ENCODE data around the gene MGST3. TPM values are rescaled to one million over a fixed set of nuclear protein-coding genes. Genes with fewer than 3 reads are reported as not detected.
"Not testable (repeated sequence)": the region's sequence is repeated elsewhere in the genome, so short reads cannot be mapped to it uniquely, and the experiment has no call there.

MGST3 gene
- total and polyA plus RNA-seq, 2 donors (not counting 1 experiment from before 2014, with no cell fraction given): 35.6 to 41.7 TPM

DNA sequence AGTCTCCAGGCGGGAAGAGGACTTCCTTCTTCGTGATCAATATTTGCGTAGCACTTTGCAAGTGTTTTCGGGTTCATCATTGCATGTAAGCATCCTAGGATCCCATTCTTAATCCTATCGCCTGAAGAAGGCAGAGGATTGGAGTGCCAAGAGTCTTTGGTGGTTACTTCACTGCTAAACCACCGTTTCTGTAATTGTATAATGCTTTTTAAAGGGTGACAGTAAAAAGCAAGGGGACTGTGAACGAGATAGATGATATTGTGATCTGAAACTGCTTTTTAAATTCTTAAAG is 67.7 kb downstream of the MGST3 start:
- Mint-ChIP-seq H3K27me3 (peaks cover 3% of the 10 kb centered on the region), H3K4me3 (peak overlapping the region; percentile 92), H3K9me3 (ENCODE audit: insufficient read depth) (no peaks in the 10 kb centered on the region), H3K27ac (peak overlapping the region; percentile 91), H3K4me1 (peaks cover 25% of the 10 kb centered on the region)
- Histone ChIP-seq H3K36me3 (replicated peaks in 1 of 2; ENCODE audit: control extremely low read depth in 1 of 2, control insufficient read depth in 1 of 2, extremely low read depth in 1 of 2, insufficient read depth in 2 of 2, low read length in 1 of 2) (peaks cover 0 to 3% of the 10 kb centered on the region in 2 experiments), H3K4me2 (replicated peaks; ENCODE audit: low read depth, low read length, poor library complexity, severe bottlenecking) (peak overlapping the region; percentile 94), H3K4me3 (ENCODE audit: control extremely low read depth in 1 of 5, extremely low read depth in 1 of 5, insufficient read depth in 1 of 5, low read depth in 2 of 5, low read length in 4 of 5) (peak overlapping the region; percentile 73 to 96 (median 89)), H3K4me1 (ENCODE audit: control insufficient read depth in 2 of 2, insufficient read depth in 2 of 2, low read length in 2 of 2) (peaks cover 15 to 18% of the 10 kb centered on the region in 2 donors), H3K9me3 (ENCODE audit: control extremely low read depth in 1 of 3, control insufficient read depth in 2 of 3, insufficient read depth in 1 of 3, low read length in 2 of 3) (no peaks in the 10 kb centered on the region), H3K79me2 (ENCODE audit: control insufficient read depth, insufficient read depth, low read length) (peaks cover 55% of the 10 kb centered on the region), H2AFZ (ENCODE audit: insufficient read depth, low read depth, low read length, poor library complexity, severe bottlenecking) (peak overlapping the region; percentile 100), H3K27me3 (replicated peaks in 1 of 4; ENCODE audit: control extremely low read depth in 1 of 4, control insufficient read depth in 3 of 4, insufficient read depth in 4 of 4, low read length in 3 of 4) (peaks cover 0 to 4% (median 0%) of the 10 kb centered on the region in 4 experiments), H3K9ac (ENCODE audit: low read length) (peak overlapping the region; percentile 94), H3K27ac (ENCODE audit: low read length in 2 of 2) (peak overlapping the region; percentile 90 to 92), H4K20me1 (ENCODE audit: control insufficient read depth, insufficient read depth, low read length, poor library complexity, severe bottlenecking) (no peaks in the 10 kb centered on the region)
- 0% methylated on average over 5 of the region's 7 CpGs for WGBS (ENCODE audit: insufficient coverage)
- no peak for TF ChIP-seq EZH2 (IDR thresholded peaks at IDR 0.05; ENCODE audit: borderline replicate concordance, insufficient read depth, low read depth, low read length, poor library complexity, severe bottlenecking)
- TF ChIP-seq, protein P1, sequence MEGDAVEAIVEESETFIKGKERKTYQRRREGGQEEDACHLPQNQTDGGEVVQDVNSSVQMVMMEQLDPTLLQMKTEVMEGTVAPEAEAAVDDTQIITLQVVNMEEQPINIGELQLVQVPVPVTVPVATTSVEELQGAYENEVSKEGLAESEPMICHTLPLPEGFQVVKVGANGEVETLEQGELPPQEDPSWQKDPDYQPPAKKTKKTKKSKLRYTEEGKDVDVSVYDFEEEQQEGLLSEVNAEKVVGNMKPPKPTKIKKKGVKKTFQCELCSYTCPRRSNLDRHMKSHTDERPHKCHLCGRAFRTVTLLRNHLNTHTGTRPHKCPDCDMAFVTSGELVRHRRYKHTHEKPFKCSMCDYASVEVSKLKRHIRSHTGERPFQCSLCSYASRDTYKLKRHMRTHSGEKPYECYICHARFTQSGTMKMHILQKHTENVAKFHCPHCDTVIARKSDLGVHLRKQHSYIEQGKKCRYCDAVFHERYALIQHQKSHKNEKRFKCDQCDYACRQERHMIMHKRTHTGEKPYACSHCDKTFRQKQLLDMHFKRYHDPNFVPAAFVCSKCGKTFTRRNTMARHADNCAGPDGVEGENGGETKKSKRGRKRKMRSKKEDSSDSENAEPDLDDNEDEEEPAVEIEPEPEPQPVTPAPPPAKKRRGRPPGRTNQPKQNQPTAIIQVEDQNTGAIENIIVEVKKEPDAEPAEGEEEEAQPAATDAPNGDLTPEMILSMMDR (IDR thresholded peaks at IDR 0.05): no peak
- no peak for DNase-seq
- ChIA-PET POLR2A (interaction anchor here (0.8 to 1.4 kb wide), 3 partner anchors 37 to 71 kb away, joined by 3 to 4 read pairs (median 3); partner anchors contain the start of gene MGST3), CTCF (no interaction called here)
- no peak for ATAC-seq (ENCODE audit: low read depth)
- intact Hi-C loops (cut with micrococcal nuclease): loop anchor here (1.0 to 5.0 kb wide), 6 partner anchors 67 to 305 kb away; partner anchors contain the start of genes MGST3 and TMCO1

DNA sequence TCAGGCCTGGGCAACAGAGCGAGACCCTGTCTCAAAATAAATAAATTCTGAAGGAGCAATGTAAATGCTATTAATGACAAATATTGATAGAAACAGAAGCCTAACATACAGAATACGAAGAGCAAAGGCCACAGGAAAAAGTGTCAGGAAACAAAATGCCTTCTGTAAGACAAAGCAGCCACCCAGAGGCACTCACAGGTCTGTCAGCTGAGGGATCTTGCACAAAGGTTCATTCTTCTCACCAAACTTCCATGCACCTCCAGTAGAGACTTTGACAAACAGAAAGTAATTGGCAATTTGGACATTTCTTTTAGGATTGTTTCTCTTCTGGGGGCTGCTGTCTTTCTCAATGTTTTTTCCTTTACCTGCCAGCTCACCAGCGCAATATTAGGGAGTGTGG is 68.5 kb downstream of the MGST3 start:
- POLR2A ChIA-PET: no interaction called here

DNA sequence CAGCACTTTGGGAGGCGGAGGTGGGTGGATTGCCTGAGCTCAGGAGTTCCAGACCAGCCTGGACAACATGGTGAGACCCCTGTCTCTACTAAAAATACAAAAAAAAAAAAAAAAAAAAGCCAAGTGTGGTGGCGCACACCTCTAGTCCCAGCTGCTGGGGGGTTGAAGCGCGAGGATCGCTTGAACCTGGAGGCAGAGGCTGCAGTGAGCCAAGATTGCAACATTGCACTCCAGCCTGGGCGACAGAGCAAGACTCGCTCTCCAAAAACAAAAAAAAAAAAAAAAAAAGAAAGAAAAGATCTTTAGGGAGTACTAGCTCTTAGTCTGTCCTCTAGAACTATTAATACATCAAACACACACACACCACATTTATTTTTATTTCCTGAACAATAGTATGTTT is 70.9 kb downstream of the MGST3 start:
- ATAC-seq (ENCODE audit: low read depth); DNase-seq; intact Hi-C loops (cut with micrococcal nuclease); H3K27me3 Mint-ChIP-seq; H3K27me3 ChIP-seq (replicated peaks in 1 of 4; ENCODE audit: control extremely low read depth in 1 of 4, control insufficient read depth in 3 of 4, insufficient read depth in 4 of 4, low read length in 3 of 4); H3K4me2 ChIP-seq (replicated peaks; ENCODE audit: low read depth, low read length, poor library complexity, severe bottlenecking); H3K27ac Mint-ChIP-seq; H3K9ac ChIP-seq (ENCODE audit: low read length); H3K4me3 ChIP-seq (ENCODE audit: control extremely low read depth in 1 of 5, extremely low read depth in 1 of 5, insufficient read depth in 1 of 5, low read depth in 2 of 5, low read length in 4 of 5); H3K9me3 ChIP-seq (ENCODE audit: control extremely low read depth in 1 of 3, control insufficient read depth in 2 of 3, insufficient read depth in 1 of 3, low read length in 2 of 3); H3K4me3 Mint-ChIP-seq; POLR2A ChIA-PET; H3K9me3 Mint-ChIP-seq (ENCODE audit: insufficient read depth); H4K20me1 ChIP-seq (ENCODE audit: control insufficient read depth, insufficient read depth, low read length, poor library complexity, severe bottlenecking); H3K36me3 ChIP-seq (replicated peaks in 1 of 2; ENCODE audit: control extremely low read depth in 1 of 2, control insufficient read depth in 1 of 2, extremely low read depth in 1 of 2, insufficient read depth in 2 of 2, low read length in 1 of 2); H3K27ac ChIP-seq (ENCODE audit: low read length in 2 of 2); H2AFZ ChIP-seq (ENCODE audit: insufficient read depth, low read depth, low read length, poor library complexity, severe bottlenecking): not testable (repeated sequence)
- peaks cover 25% of the 10 kb centered on the region for H3K79me2 ChIP-seq (ENCODE audit: control insufficient read depth, insufficient read depth, low read length)
- H3K4me1 ChIP-seq (ENCODE audit: control insufficient read depth in 2 of 2, insufficient read depth in 2 of 2, low read length in 2 of 2): peaks cover 11 to 13% of the 10 kb centered on the region in 2 donors
- CTCF ChIA-PET: interaction anchor here (0.6 kb wide), 1 partner anchor 67 kb away, joined by 4 read pairs; no protein-coding TSS in a partner anchor
- peaks cover 15% of the 10 kb centered on the region for H3K4me1 Mint-ChIP-seq
- WGBS (ENCODE audit: insufficient coverage): no CpG with 5 or more reads among the region's 7 CpGs

More for the DNA sequence above, 68.5 kb downstream of the MGST3 start:
- H3K9me3 ChIP-seq (ENCODE audit: control extremely low read depth in 1 of 3, control insufficient read depth in 2 of 3, insufficient read depth in 1 of 3, low read length in 2 of 3): no peaks in the 10 kb centered on the region
- no peak overlapping the region for H3K4me3 ChIP-seq (ENCODE audit: control extremely low read depth in 1 of 5, extremely low read depth in 1 of 5, insufficient read depth in 1 of 5, low read depth in 2 of 5, low read length in 4 of 5)
- H3K27me3 ChIP-seq (replicated peaks in 1 of 4; ENCODE audit: control extremely low read depth in 1 of 4, control insufficient read depth in 3 of 4, insufficient read depth in 4 of 4, low read length in 3 of 4): peaks cover 0 to 4% (median 0%) of the 10 kb centered on the region in 4 experiments
- no peaks in the 10 kb centered on the region for H3K36me3 ChIP-seq (replicated peaks in 1 of 2; ENCODE audit: control extremely low read depth in 1 of 2, control insufficient read depth in 1 of 2, extremely low read depth in 1 of 2, insufficient read depth in 2 of 2, low read length in 1 of 2)
- H3K4me1 ChIP-seq (ENCODE audit: control insufficient read depth in 2 of 2, insufficient read depth in 2 of 2, low read length in 2 of 2): peaks cover 15 to 18% of the 10 kb centered on the region in 2 donors
- intact Hi-C loops (cut with micrococcal nuclease): loop anchor here (5.0 kb wide), 1 partner anchor 213 kb away; no protein-coding TSS in a partner anchor
- Mint-ChIP-seq H3K4me1 (peaks cover 25% of the 10 kb centered on the region), H3K4me3 (peak overlapping the region; percentile 16), H3K27me3 (peaks cover 3% of the 10 kb centered on the region), H3K9me3 (ENCODE audit: insufficient read depth) (no peaks in the 10 kb centered on the region), H3K27ac (no peak overlapping the region)
- no peak overlapping the region for H3K27ac ChIP-seq (ENCODE audit: low read length in 2 of 2)
- no peak overlapping the region for H3K4me2 ChIP-seq (replicated peaks; ENCODE audit: low read depth, low read length, poor library complexity, severe bottlenecking)
- no peak overlapping the region for H3K9ac ChIP-seq (ENCODE audit: low read length)
- WGBS (ENCODE audit: insufficient coverage): no CpG with 5 or more reads among the region's 3 CpGs
- H4K20me1 ChIP-seq (ENCODE audit: control insufficient read depth, insufficient read depth, low read length, poor library complexity, severe bottlenecking): no peaks in the 10 kb centered on the region
- TF ChIP-seq EZH2 (IDR thresholded peaks at IDR 0.05; ENCODE audit: borderline replicate concordance, insufficient read depth, low read depth, low read length, poor library complexity, severe bottlenecking): no peak
- TF ChIP-seq, protein P1 (IDR thresholded peaks at IDR 0.05): no peak
- DNase-seq (no peak), ATAC-seq (ENCODE audit: low read depth) (no peak)
- peaks cover 48% of the 10 kb centered on the region for H3K79me2 ChIP-seq (ENCODE audit: control insufficient read depth, insufficient read depth, low read length)
- no peak overlapping the region for H2AFZ ChIP-seq (ENCODE audit: insufficient read depth, low read depth, low read length, poor library complexity, severe bottlenecking)
- CTCF ChIA-PET: interaction anchor here (1.0 kb wide), 1 partner anchor 69 kb away, joined by 3 read pairs; the partner anchor contains the start of gene TMCO1

Data from B cell (primary cell).